Measurements from ENCODE around the gene GLP1R. TPM values are rescaled to one million over a fixed set of nuclear protein-coding genes. Genes with fewer than 3 reads are reported as not detected.

GLP1R gene
- total and polyA plus RNA-seq, 8 donors, result 0.26 to 0.85 (median 0.67) TPM; not detected in 1

- Histone ChIP-seq H3K4me1 (no peaks in the 10 kb centered on the region), H3K27ac (no peak overlapping the region)
- no peak for ATAC-seq
These were observed 42.6 kb downstream of the GLP1R start for GRCh38 chr6:39091220-39091619.

GRCh38 chr6:39092124-39092523 lies 43.5 kb downstream of the GLP1R start:
- intact Hi-C loops (cut with DNase I), result no loop called here
- Histone ChIP-seq H3K27ac (no peak overlapping the region), H3K36me3 (no peaks in the 10 kb centered on the region), H3K4me1 (no peaks in the 10 kb centered on the region), H3K27me3 (peaks cover 0 to 20% of the 10 kb centered on the region in 2 donors), H3K9me3 (no peaks in the 10 kb centered on the region), H3K4me3 (no peak overlapping the region)
- DNase-seq (no peak), ATAC-seq (no peak)
- TF ChIP-seq CTCF (IDR thresholded peaks at IDR 0.05), result no peak

More at GRCh38 chr6:39091220-39091619, 42.6 kb downstream of the GLP1R start:
- intact Hi-C loops (cut with DNase I), result no loop called here
- peaks cover 0 to 27% of the 10 kb centered on the region in 2 donors for H3K27me3 ChIP-seq
- H3K36me3 ChIP-seq, result no peaks in the 10 kb centered on the region
- H3K9me3 ChIP-seq, result no peaks in the 10 kb centered on the region
- no peak for DNase-seq
- TF ChIP-seq CTCF (IDR thresholded peaks at IDR 0.05), result no peak
- no peak overlapping the region for H3K4me3 ChIP-seq

- H3K9me3 ChIP-seq, result no peaks in the 10 kb centered on the region
- no peak overlapping the region for H3K27ac ChIP-seq
- H3K4me1 ChIP-seq, result no peaks in the 10 kb centered on the region
- H3K4me3 ChIP-seq, result no peak overlapping the region
- H3K27me3 ChIP-seq, result peaks cover 0 to 17% of the 10 kb centered on the region in 2 donors
- DNase-seq (no peak), ATAC-seq (no peak)
- intact Hi-C loops (cut with DNase I), result no loop called here
- H3K36me3 ChIP-seq, result no peaks in the 10 kb centered on the region
- TF ChIP-seq CTCF (IDR thresholded peaks at IDR 0.05), result no peak
These were observed 44.6 kb downstream of the GLP1R start for GRCh38 chr6:39093149-39093708.

GRCh38 chr6:39095578-39095977 lies 47.0 kb downstream of the GLP1R start:
- peaks cover 0 to 3% of the 10 kb centered on the region in 2 donors for H3K27me3 ChIP-seq
- H3K4me1 ChIP-seq, result peaks cover 0 to 7% of the 10 kb centered on the region in 2 donors
- H3K27ac ChIP-seq, result no peak overlapping the region
- H3K9me3 ChIP-seq, result no peaks in the 10 kb centered on the region
- ATAC-seq (no peak), DNase-seq (no peak)
- H3K36me3 ChIP-seq, result no peaks in the 10 kb centered on the region
- TF ChIP-seq CTCF (IDR thresholded peaks at IDR 0.05), result no peak
- intact Hi-C loops (cut with DNase I), result no loop called here
- no peak overlapping the region for H3K4me3 ChIP-seq

- no peak for ATAC-seq
- peaks cover 3 to 7% of the 10 kb centered on the region in 2 donors for H3K4me1 ChIP-seq
- intact Hi-C loops (cut with DNase I), result no loop called here
These were observed 51.8 kb downstream of the GLP1R start for GRCh38 chr6:39100358-39100757.

More at GRCh38 chr6:39100358-39100757, 51.8 kb downstream of the GLP1R start:
- Histone ChIP-seq H3K27me3 (no peaks in the 10 kb centered on the region), H3K27ac (no peak overlapping the region), H3K4me3 (no peak overlapping the region), H3K9me3 (no peaks in the 10 kb centered on the region), H3K36me3 (peaks cover 0 to 9% of the 10 kb centered on the region in 2 donors)
- no peak for TF ChIP-seq CTCF (IDR thresholded peaks at IDR 0.05)
- no peak for DNase-seq
